BLaER1 treated with 17β-estradiol and CSF1 and Interleukin-3, amounts not matched to agents 10 nM and 100 nM (cell line): Measurements from ENCODE around the gene CD93.

ENCODE experiments used
- H3K27ac ChIP-seq, 11 experiments: shearing (Covaris generic); formaldehyde crosslinking; 2 replicates each; pipeline ENCODE4 v1.8.1; 2022
- H3K27me3 ChIP-seq, 11 experiments: shearing (Covaris generic); formaldehyde crosslinking; 2 replicates each; pipeline ENCODE4 v1.8.1; 2022
- H3K36me3 ChIP-seq, 11 experiments: shearing (Covaris generic); formaldehyde crosslinking; 2 replicates each; pipeline ENCODE4 v1.8.1; 2022
- H3K4me1 ChIP-seq, 10 experiments: shearing (Covaris generic); formaldehyde crosslinking; 2 replicates each; pipeline ENCODE4 v1.8.1; 2022
- H3K4me2 ChIP-seq, 11 experiments: shearing (Covaris generic); formaldehyde crosslinking; 2 replicates each; pipeline ENCODE4 v1.8.1; 2022
- H3K4me3 ChIP-seq, 10 experiments: shearing (Covaris generic); formaldehyde crosslinking; 2 replicates each; pipeline ENCODE4 v1.8.1; 2022
- H3K9ac ChIP-seq, 11 experiments: shearing (Covaris generic); formaldehyde crosslinking; 2 replicates each; pipeline ENCODE4 v1.8.1; 2022
- H3K9me3 ChIP-seq, 11 experiments: shearing (Covaris generic); formaldehyde crosslinking; replicated peaks in 1 of 11; 2 replicates each; pipeline ENCODE4 v1.8.1; 2022
- H4K20me1 ChIP-seq, 11 experiments: shearing (Covaris generic); formaldehyde crosslinking; 2 replicates each; pipeline ENCODE4 v1.8.1; 2022
- Cebpa-rat ChIP-seq, 11 experiments: shearing (Covaris generic); IDR thresholded peaks; 2 replicates each; pipeline ENCODE4 v1.8.1; 2022

The CD93 gene

DNA sequence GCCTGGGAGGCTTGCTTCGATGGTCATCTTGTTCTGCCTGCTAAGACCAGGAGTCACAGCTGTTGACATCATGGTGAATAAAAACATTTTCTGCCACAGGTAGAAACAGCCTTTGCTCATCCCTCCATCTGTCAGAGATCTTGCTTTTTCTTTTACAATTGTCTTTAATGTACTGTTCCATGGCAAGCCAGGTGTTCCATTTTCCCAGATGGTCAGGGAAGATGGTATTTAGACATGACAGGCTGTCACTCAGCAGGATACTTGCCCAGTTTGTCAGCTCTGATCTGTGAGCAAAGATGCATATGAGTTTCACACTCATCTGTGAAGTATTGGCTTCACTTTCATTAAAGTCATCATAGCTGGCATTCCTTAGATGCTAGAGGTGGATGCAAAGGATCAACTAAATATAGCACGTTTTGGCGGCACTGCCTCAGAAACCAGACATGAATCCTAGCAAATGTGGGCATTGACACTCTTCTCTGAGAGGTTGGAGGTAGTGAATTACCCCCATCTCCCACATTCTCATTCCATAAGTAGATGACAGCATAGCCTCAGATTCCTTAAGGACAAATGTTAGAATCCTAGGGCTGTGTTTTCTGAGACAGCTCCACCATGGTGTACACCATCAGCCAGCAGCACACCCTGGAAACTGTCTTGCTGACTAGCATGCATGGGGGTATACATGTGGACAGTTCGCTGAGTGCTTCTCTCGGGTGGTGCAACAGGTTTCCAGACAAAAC, 46.8 kb downstream of the CD93 start:
- H3K27me3 ChIP-seq: peaks cover 0 to 5% (median 0%) of the 10 kb centered on the region in 11 experiments; a peak in 2 of 22 replicates
- no peaks in the 10 kb centered on the region for H3K36me3 ChIP-seq
- H3K4me2 ChIP-seq: no peak overlapping the region
- no peak overlapping the region for H3K4me3 ChIP-seq
- no peak for TF ChIP-seq Cebpa-rat (IDR thresholded peaks at IDR 0.05)
- peaks cover 5 to 21% (median 17%) of the 10 kb centered on the region in 11 experiments; a peak in 14 of 22 replicates for H3K9me3 ChIP-seq
- peaks cover 0 to 9% (median 7%) of the 10 kb centered on the region in 10 experiments; a peak in 8 of 20 replicates for H3K4me1 ChIP-seq
- H3K27ac ChIP-seq: no peak overlapping the region
- H4K20me1 ChIP-seq: peaks cover 0 to under 1% (median 0%) of the 10 kb centered on the region in 11 experiments; a peak in 1 of 22 replicates
- H3K9ac ChIP-seq: no peak overlapping the region

- no peaks in the 10 kb centered on the region for H4K20me1 ChIP-seq
- H3K27me3 ChIP-seq: peaks cover 0 to 5% (median 0%) of the 10 kb centered on the region in 11 experiments; a peak in 2 of 22 replicates
- peaks cover 14 to 22% (median 21%) of the 10 kb centered on the region in 10 experiments for H3K4me1 ChIP-seq
- no peak overlapping the region for H3K27ac ChIP-seq
- no peaks in the 10 kb centered on the region for H3K36me3 ChIP-seq
- H3K4me3 ChIP-seq: no peak overlapping the region
- peaks cover 5 to 26% (median 17%) of the 10 kb centered on the region in 11 experiments; a peak in 14 of 22 replicates for H3K9me3 ChIP-seq
- no peak overlapping the region for H3K9ac ChIP-seq
- TF ChIP-seq Cebpa-rat (IDR thresholded peaks at IDR 0.05): no peak
- H3K4me2 ChIP-seq: peak overlapping the region in 5 of 11 experiments; percentile 1 to 15 (median 14); a peak in 3 of 22 replicates
Measured at GRCh38 chr20:23037017-23037481, 49.1 kb downstream of the CD93 start.

DNA sequence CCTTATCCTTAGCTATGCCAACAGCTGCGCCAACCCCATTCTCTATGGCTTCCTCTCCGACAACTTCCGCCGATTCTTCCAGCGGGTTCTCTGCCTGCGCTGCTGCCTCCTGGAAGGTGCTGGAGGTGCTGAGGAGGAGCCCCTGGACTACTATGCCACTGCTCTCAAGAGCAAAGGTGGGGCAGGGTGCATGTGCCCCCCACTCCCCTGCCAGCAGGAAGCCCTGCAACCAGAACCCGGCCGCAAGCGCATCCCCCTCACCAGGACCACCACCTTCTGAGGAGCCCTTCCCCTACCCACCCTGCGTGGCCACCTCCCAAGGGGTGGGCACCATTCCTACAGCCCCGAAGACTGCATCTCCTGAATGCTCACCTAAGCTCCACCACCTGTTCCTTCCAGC, 49.8 kb downstream of the CD93 start:
- H3K27ac ChIP-seq: no peak overlapping the region
- H3K9me3 ChIP-seq: peaks cover 5 to 26% (median 17%) of the 10 kb centered on the region in 11 experiments; a peak in 14 of 22 replicates
- peaks cover 0 to 5% (median 0%) of the 10 kb centered on the region in 11 experiments; a peak in 2 of 22 replicates for H3K27me3 ChIP-seq
- no peak overlapping the region for H3K4me3 ChIP-seq
- H3K9ac ChIP-seq: no peak overlapping the region
- no peak for TF ChIP-seq Cebpa-rat (IDR thresholded peaks at IDR 0.05)
- H3K36me3 ChIP-seq: no peaks in the 10 kb centered on the region
- H3K4me1 ChIP-seq: peaks cover 14 to 25% (median 22%) of the 10 kb centered on the region in 10 experiments
- H4K20me1 ChIP-seq: no peaks in the 10 kb centered on the region
- peak overlapping the region in 3 of 11 experiments; percentile 1 to 14 (median 9); a peak in 2 of 22 replicates for H3K4me2 ChIP-seq

GRCh38 chr20:23035731-23036130, 50.4 kb downstream of the CD93 start:
- peaks cover 14 to 25% (median 22%) of the 10 kb centered on the region in 10 experiments for H3K4me1 ChIP-seq
- no peak overlapping the region for H3K4me2 ChIP-seq
- no peak overlapping the region for H3K4me3 ChIP-seq
- H3K9me3 ChIP-seq: peaks cover 5 to 26% (median 17%) of the 10 kb centered on the region in 11 experiments; a peak in 14 of 22 replicates
- H3K9ac ChIP-seq: no peak overlapping the region
- H3K27me3 ChIP-seq: peaks cover 0 to 5% (median 0%) of the 10 kb centered on the region in 11 experiments; a peak in 2 of 22 replicates
- H4K20me1 ChIP-seq: no peaks in the 10 kb centered on the region
- no peak for TF ChIP-seq Cebpa-rat (IDR thresholded peaks at IDR 0.05)
- H3K27ac ChIP-seq: no peak overlapping the region
- H3K36me3 ChIP-seq: no peaks in the 10 kb centered on the region

- H4K20me1 ChIP-seq: no peaks in the 10 kb centered on the region
- H3K9me3 ChIP-seq: peaks cover 5 to 26% (median 17%) of the 10 kb centered on the region in 11 experiments; a peak in 14 of 22 replicates
- no peaks in the 10 kb centered on the region for H3K36me3 ChIP-seq
- no peak within 1 kb of the TSS for H3K27ac ChIP-seq
- no peak within 1 kb of the TSS for H3K4me3 ChIP-seq
- no peak within 1 kb of the TSS for H3K9ac ChIP-seq
- H3K4me1 ChIP-seq: peaks cover 15 to 25% (median 22%) of the 10 kb centered on the region in 10 experiments
- TF ChIP-seq Cebpa-rat (IDR thresholded peaks at IDR 0.05): no peak
- no peak within 1 kb of the TSS for H3K4me2 ChIP-seq
- H3K27me3 ChIP-seq: peaks cover 0 to 5% (median 0%) of the 10 kb centered on the region in 11 experiments; a peak in 2 of 22 replicates
Measured at GRCh38 chr20:23034721-23035671, 51.1 kb downstream of the CD93 start, which contains the start of gene SSTR4. TSS of gene SSTR4 (plus strand) at chr20:23035312. CDS start at chr20:23035484, 172 bp downstream.

DNA sequence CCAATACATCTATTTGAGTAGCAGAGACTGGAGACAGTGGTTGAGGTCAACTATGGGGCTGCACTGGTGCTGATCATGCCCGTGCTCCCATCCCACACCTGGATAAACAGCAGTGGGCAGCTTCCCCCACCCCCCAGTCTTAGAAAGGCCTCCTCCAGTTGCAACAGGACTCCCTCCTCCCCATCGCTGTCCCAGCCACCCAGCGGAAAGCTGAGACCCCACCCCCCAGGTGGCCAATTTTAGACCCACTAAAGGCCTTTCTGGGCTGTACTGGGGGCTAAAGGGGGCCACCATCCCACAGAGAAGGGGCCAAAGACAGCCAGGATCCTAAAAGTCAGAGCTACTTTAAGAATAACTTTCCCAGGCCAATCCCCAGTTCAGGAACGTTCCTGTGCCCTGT, 52.2 kb downstream of the CD93 start:
- H3K9me3 ChIP-seq: peaks cover 5 to 26% (median 17%) of the 10 kb centered on the region in 11 experiments; a peak in 14 of 22 replicates
- H3K27me3 ChIP-seq: peaks cover 0 to 5% (median 0%) of the 10 kb centered on the region in 11 experiments; a peak in 2 of 22 replicates
- peaks cover 21 to 35% (median 24%) of the 10 kb centered on the region in 10 experiments for H3K4me1 ChIP-seq
- no peak overlapping the region for H3K4me2 ChIP-seq
- peak overlapping the region in 1 of 11 experiments; percentile 5; a peak in 1 of 22 replicates for H3K27ac ChIP-seq
- no peak for TF ChIP-seq Cebpa-rat (IDR thresholded peaks at IDR 0.05)
- H3K36me3 ChIP-seq: no peaks in the 10 kb centered on the region
- H3K4me3 ChIP-seq: no peak overlapping the region
- no peak overlapping the region for H3K9ac ChIP-seq
- H4K20me1 ChIP-seq: no peaks in the 10 kb centered on the region

DNA sequence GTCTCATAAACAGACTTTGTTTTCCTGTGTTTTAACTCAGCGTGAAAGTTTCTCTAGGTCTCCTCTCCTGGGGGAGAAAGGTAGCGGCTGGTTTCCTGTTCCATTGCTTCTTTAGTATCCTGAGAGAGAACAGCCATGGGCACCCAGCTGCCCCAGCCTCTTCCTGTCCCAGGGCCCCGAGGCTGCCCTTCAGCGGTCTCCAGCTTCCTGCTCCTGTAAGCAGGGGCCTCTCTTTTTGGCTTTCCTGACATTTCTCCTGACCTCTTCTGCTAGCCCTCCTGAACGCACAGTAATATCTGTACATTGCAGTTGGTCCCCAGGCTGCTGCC, 53.4 kb downstream of the CD93 start:
- peaks cover 5 to 26% (median 17%) of the 10 kb centered on the region in 11 experiments; a peak in 14 of 22 replicates for H3K9me3 ChIP-seq
- TF ChIP-seq Cebpa-rat (IDR thresholded peaks at IDR 0.05): no peak
- no peaks in the 10 kb centered on the region for H4K20me1 ChIP-seq
- H3K4me1 ChIP-seq: peaks cover 22 to 47% (median 30%) of the 10 kb centered on the region in 10 experiments
- no peak overlapping the region for H3K4me3 ChIP-seq
- H3K27me3 ChIP-seq: peaks cover 0 to 5% (median 0%) of the 10 kb centered on the region in 11 experiments; a peak in 1 of 22 replicates
- peak overlapping the region in 8 of 11 experiments; percentile 9 to 41 (median 21); a peak in 10 of 22 replicates for H3K27ac ChIP-seq
- H3K36me3 ChIP-seq: no peaks in the 10 kb centered on the region
- H3K4me2 ChIP-seq: peak overlapping the region; percentile 51 to 85 (median 70)
- peak overlapping the region in 5 of 11 experiments; percentile 2 to 34 (median 18); a peak in 6 of 22 replicates for H3K9ac ChIP-seq

DNA sequence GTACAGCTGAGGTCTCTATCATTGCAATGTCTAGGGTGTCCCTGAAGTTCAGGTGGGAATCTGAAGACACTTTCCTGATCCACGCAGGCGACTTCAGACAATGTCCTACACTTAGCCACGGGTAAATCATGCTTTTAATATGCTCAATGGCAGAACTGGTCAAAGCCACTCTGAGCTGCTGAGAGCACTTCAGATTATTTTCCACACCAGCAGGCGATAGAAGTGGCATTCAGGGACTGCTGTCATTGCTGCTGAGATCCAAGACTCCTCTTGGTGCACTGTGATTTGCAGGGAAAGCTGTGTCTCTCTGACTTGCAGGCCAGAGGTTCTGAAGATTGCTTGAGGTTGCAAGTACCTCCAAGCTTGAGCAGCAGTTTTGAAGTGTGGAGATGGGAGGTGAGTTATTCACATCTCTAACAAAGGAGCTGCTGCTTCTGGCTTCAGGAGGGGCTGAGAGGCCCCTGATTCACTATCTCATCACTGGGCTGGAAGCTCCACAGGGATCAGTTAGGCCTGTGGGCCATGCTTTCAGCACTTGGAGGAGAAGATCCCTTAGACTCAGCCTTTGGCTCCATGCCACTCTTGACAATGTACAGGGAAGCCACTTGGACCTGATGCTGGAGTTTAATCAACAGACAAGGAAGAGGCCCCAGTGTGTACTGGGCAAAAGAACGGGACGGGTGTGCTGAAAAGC, 53.9 kb downstream of the CD93 start:
- Histone ChIP-seq H3K4me2 (peak overlapping the region; percentile 51 to 85 (median 70)), H3K9ac (peak overlapping the region in 4 of 11 experiments; percentile 2 to 34 (median 24); a peak in 4 of 22 replicates), H3K36me3 (no peaks in the 10 kb centered on the region), H3K4me1 (peaks cover 22 to 52% (median 35%) of the 10 kb centered on the region in 10 experiments), H3K9me3 (peaks cover 5 to 26% (median 17%) of the 10 kb centered on the region in 11 experiments; a peak in 14 of 22 replicates), H3K4me3 (no peak overlapping the region), H3K27ac (peak overlapping the region in 7 of 11 experiments; percentile 9 to 41 (median 24); a peak in 9 of 22 replicates), H3K27me3 (peaks cover 0 to 5% (median 0%) of the 10 kb centered on the region in 11 experiments; a peak in 1 of 22 replicates), H4K20me1 (no peaks in the 10 kb centered on the region)
- TF ChIP-seq Cebpa-rat (IDR thresholded peaks at IDR 0.05): no peak
